Dermis microvascular lymphatic vessel endothelial cell (primary cell): ENCODE measurements around the gene PTPRE. TPM values are rescaled to one million over a fixed set of nuclear protein-coding genes. Genes with fewer than 3 reads are reported as not detected.

Experiments
- DNase-seq, 2 donors: peaks; one replicate each; pipeline versions ENCODE4 v3.0.0 to v3.0.0-alpha.2; 2010; ENCODE audit warnings: low read depth in 2 of 2
- total RNA-seq: library from RNA; depleted of rRNA; stranded (reverse); fragments of >200 nt; gene quantifications from 2 replicates; pipeline ENCODE4 v1.2.1, GENCODE V29; 2014

Gene PTPRE
- total RNA-seq, 1 donor from 2014 or later, result 117 TPM

DNA sequence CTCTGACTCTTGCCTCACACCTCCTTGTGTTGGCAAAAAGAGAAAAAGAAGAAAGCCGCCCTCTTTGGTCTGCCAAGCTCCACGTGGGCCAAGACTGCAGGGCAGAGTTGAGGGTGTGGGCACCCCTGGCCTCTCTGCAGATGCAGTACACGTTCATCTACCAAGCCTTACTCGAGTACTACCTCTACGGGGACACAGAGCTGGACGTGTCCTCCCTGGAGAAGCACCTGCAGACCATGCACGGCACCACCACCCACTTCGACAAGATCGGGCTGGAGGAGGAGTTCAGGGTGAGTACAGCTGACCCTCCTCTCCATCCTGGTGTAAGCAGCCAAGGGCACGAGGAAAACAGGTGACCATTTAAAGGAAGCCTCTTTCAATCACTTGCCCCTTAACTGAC lies 163.3 kb downstream of the PTPRE start:
- DNase-seq, result no peak

DNA sequence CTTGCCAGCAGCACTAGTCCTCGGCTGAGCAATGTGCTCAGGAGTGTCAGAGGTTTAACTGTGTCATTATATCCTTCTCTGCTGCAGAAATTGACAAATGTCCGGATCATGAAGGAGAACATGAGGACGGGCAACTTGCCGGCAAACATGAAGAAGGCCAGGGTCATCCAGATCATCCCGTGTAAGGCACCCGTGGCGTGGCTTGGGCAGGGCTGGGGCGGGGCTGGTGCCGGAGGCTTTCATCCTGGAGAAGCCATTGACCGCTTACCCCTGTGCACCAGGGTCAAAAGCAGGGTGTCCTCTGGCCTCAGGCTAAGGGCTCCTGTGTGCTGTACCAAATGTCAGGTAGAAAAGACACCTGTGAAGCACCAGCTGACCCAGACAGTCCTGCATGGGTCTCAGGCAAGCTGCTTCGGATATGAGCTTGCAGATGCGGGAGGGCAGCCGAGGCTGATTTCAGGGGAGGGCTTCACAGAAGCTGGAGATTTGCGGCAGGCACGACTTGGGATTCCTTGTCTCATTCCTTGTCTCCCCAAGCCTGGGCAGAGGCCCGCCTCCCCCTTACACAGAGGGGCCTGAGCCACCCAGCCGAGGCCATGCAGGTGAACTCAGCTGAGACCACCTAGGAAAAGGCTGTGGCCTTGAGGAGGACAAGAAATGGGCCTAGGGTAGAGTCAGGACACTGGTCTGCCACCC lies 164.0 kb downstream of the PTPRE start:
- DNase-seq, result no peak

DNA sequence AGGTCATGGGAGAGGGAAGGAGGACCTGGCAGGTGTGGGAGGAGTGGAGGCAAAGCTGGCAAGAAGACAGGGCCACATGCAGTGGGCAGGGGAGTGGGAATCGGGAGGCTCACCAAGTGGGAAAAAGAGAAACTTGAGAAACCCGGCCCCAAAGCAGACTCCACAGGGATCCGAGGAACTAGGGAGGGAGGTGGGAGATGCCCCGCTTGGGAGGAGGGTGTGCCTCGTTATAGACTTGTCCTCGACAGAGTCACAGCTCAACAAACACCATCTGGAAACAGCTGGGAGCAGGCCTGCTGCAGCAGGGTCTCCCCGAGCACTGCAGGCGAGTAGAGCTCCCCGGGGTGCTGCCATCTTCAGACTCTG lies 164.5 kb downstream of the PTPRE start:
- no peak for DNase-seq

DNA sequence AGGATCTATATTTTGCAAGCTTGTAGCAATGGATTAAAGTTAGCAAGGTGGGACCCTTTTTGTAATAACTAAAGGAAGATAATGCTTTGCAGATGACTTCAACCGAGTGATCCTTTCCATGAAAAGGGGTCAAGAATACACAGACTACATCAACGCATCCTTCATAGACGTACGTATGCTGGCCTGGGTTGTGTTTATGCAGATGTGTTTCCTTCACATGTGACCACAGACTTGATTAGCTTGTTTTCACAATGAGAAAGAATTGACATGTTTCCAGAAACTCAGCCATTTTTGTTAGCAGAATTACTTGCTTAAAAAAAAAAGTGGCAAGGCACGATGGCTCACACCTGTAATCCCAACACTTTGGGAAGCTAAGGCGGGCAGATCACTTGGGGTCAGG lies 165.1 kb downstream of the PTPRE start:
- DNase-seq, result peak in 1 of 2 donors; percentile 25

DNA sequence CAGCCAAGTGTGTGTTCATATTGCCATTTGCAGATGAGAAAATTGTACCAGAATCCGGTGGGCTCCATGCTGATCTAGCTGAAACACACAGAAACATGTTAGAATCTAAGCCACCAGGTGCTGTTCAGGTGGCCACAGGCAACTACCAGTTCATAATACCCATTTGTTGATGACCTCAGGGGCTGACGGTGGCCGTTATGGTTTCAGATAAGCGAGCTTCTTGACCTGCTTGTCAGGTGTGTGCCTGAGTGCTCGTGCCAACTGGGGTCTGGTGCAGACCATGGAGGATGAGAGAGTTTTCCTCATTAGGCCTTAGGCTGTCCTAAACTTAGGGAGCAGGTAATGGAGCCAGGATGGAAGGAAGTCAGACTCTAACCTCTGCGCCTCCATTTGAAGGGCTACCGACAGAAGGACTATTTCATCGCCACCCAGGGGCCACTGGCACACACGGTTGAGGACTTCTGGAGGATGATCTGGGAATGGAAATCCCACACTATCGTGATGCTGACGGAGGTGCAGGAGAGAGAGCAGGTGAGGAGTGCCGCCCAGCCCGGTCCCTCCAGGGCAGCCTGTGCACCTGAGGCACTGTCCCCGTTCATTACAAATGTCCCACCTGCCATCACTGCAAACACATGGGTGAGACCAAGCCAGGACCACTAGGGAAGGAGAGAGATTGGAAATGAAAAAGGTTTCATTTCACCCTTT lies 166.2 kb downstream of the PTPRE start:
- no peak for DNase-seq

DNA sequence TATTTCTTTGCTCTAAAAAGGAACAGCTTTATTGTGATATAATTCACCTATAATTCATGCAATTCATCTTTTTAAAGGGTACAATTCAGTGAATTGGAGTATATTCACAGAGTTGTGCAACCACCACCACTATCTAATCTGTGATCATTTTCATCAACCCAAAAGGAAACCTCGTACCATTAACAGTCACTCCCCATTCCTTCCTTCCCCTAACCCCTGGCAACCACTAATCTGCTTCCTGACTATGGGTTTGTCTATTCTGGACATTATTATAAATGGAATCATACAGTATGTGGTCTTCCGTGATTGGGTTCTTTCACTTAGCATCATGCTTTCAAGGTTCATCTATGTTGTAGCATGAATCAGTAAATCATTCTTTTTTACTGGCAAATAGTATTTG lies 167.0 kb downstream of the PTPRE start:
- DNase-seq, result peak in 1 of 2 donors; percentile 29

DNA sequence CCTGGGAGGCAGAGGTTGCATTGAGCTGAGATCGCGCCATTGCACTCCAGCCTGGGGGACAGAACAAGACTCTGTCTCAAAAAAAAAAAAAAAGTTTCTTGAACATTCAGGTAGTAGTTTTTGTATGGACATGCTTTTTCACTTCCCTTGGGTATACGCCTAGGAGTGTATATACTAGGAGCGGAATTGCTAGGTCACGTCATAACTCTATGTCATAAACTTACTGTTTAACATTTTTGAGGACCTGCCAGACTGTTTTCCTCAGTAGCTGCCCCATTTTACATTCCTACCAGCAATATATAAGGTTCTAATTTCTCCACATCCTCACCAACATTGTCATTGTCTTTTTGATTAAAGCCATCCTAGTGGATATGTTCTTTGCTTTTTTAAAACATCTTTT lies 167.7 kb downstream of the PTPRE start:
- DNase-seq, result no peak

DNA sequence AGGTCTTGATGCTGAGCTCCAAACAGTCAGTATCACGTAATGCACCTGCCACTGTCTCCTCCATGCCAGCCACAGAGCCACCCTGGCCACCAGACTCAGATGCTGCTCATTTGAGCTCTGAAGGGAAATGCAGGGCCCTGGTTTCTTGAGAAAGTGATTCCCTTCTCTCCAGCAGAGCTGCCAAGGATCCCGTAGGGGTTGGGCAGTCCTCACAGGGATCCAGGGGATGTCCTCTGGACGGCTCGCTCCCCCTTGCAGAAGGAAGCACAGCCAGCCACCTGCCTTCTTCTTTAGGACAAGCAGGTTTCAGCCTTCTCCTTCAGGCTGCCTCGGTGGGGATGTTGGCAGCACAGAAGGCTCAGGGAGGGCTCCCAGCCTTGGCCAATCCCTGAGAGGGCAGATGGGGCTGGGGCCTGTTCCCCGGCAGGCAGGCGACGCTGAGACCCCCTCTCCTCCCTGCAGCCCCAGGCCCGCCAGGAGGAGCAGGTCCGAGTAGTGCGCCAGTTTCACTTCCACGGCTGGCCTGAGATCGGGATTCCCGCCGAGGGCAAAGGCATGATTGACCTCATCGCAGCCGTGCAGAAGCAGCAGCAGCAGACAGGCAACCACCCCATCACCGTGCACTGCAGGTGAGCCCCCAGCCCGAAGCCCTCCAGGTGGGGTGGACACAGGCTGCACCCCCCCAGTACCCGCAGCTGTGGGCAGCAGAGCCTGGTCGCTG lies 170.4 kb downstream of the PTPRE start:
- no peak for DNase-seq

DNA sequence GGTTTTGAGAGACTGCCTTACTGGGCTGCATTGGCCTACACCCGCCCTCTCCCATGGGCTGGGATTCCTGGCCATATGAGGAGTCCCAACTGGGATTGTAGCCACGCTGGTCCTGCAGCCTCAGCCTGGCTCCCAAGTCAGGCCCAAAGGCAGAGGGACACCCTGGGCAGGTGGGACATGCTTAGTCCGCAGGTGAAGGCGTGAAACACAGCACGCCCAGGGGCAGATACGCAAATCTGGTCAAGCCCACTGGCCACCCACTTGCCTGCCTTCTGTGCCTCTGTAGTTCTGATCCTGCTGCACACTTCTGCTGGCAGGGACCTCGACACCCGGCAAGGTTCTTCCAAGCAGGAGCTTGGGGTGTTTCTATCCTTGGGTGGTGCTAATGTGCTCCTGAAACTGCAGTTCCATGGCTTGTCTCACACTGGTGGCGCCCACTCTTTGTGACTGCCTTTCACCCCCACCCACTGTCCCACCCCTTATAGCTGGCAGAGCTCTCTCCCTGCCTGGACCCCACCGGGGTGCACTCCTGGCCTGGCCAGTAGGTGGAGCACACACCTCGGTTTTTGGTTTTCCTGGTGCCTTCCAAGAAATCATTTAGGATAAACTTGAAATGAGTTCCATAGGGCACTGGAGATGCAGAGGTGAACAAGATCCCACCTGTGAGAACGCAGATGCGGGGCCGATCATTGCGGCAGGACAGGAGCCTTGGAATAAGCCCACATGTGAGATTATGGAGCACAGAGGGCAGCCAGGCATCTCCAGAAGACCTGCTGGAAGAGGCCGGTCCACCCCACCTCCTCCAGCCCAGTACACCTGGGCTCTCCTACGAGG lies 171.4 kb downstream of the PTPRE start:
- peak in 1 of 2 donors; percentile 32 for DNase-seq

DNA sequence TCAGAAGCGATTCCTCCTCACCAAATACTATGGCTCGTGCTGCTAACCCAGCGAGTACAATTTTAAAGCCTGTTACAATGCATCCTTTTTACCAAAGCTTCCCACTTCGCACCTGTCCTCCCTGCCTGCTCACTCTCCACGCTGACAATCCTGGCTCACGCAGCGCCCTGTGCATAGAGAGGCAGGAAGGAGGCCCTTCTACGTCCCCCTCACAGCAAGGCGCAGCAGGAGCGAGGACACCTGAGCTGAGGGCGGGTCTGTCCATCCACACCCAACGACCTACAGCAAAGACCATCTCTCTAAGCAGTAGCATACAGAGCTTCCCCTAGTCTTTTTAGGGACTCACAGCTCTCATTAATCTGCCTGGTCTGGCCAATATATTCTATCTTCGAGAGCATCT lies 173.3 kb downstream of the PTPRE start:
- DNase-seq, result no peak

DNA sequence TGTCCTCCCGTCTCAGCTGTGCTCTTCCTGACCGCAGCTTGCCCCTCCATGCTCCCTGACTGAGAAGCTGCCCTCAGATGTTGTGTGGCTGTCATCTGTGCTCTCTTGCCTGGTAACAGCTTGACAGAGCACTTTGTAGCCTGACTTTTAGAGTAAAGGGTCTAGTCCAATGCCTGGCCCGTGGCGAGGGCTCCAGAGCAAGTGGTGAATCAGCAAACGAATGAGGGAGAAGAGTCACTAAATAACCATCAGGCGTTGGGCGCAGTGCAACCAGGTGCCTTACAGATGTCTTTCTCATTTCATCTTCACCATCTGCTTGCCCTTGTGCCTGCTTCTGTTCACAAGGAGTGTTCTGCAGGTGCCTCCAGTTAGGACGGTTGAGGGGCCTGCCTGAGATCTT lies 173.7 kb downstream of the PTPRE start:
- no peak for DNase-seq

DNA sequence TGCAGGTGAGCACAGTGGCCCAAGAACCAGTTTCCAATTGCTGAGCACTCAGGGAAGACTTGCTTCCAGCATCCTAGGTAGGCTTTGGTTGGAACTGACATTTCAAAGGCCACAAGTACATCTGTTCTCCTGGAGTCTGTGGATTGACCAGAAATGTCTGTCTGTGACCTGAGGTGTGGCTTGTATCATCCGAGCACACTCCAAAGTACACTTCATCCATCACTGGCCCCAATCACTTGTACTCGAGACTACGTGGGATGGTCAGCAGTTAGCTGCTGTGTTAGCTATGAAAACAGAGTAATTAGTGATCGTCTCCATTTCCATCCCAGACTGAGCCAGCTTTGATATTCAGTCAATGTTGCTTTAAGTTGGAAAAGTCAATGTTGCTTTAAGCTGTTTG lies 174.3 kb downstream of the PTPRE start:
- DNase-seq, result no peak

DNA sequence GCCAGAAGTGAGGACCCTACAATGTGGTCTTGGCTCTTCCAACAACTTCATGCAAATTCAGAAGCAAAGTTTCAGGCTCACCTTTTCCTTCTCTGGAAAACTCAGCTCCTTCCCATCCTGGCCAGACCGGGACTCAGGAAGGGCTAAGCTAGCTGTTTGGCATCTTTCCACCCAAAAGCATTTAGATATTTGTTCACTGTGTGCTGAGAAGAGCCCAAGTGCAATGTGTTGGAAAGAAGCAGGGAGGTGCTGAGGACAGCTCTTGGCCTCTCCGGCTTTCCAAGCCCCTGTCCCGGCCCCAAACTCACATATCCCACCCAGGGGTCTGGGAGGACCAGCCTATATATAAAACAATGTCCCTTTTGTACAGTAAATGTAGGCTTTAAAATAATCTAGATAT lies 174.8 kb downstream of the PTPRE start:
- no peak for DNase-seq

DNA sequence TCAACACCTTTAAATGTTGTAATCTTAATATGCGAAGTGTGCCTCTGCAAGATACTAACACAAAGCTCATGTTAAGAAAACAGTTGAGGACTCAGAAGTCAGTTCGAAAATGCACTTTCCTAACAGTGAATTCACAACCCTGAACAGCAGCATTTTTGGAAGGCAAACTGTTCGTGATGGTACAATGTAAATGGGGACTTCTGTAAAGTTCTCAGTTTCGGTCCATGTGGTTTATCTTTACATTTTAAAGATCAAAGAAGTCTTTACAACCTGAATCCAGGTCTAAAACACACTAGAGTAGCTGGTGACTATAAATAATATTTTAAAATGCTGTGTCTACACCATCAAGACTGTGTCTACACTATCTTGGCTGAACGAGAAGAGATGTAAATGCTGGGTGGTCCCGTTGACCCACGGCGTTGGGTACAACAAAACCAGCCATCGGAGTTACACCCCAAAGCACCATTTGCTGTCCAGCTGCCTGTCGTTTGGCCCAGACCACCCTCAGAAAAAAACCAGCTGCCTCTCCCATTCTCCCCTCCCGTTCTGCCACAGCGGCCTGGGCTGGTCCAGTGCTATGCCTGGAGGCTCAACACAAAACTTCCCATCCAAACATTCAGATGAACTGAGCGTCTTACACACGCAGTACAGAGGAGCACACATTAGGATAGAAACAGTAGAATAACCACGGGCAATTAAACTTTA lies 176.4 kb downstream of the PTPRE start:
- no peak for DNase-seq

DNA sequence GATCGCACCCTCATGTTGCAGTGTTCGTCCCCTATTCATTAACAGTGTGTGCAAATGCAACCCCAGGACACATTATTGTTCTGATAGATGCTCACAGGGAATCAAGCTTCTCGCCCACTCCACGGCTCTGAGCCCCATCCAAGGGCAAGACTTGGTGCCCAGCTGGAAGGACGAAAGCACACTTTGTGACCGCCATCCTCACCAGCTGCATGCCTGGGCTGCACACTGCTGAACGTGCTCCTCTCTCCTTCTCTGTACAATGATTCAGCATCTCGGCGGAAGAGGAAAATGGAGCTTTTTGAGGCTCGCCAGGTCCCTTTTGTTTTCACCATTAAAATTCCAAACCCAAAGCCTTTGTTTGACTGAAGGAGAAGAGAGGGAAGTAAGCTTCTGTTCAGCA lies 177.5 kb downstream of the PTPRE start:
- no peak for DNase-seq

DNA sequence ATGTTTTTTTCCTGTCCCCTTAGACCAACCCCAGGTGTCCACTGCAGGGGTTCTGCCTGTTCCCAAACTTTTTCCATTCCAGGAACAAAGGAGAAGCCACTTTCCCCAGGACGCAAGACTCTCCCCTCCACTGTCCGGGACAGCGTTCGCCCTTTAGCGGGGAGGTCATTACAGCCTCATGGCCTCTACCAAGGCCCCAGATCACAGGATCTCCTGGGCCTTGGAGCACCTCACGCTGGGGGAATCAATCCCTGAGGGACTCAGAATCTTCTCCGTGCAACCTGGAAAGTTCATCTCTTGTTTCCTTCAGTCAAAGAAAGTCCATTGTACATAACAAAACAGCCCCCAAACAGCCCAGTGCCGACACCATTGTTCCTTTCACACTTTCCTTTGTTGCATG lies 178.1 kb downstream of the PTPRE start:
- DNase-seq, result no peak

DNA sequence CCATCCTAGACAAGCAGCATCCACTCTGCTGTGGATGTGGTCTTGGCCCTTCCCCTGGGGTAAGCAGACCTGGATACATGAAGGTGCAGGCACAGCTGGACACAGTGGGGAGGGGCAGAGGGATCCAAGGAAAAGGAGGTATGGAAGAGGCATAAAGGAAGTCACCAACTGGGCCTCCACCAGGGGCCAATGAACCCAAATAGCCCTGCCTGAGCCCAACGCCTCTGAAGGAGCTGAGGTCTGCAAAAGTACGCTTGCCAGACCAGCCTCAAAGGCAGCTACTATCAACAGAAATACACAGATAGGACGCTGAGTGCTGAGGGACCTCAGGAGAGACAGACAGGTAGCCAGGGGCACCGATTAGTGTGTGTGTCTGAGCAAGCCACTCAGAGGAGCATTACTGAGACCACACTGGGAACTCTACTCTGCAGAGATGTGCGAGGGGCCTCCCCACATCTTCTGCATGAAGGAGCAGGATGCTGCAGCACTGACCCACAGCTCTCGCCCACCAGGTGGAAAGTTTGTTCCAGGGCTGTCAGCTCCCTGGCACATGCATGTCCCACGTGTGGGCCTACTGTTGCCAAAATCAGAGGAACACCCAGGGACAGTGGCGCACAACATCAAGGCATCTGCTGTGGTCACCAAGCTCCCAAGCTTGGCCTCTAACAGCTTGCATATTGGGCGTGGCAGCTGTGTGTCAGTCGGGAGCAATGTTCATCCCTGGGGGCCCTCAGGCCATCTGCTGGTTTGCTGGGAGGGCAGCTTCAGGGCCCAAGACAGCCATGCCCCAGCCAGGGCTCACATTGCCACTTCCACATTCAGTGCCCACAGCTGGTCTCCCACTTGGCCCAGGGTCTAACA lies 179.3 kb downstream of the PTPRE start:
- peak in 1 of 2 donors; percentile 21 for DNase-seq

DNA sequence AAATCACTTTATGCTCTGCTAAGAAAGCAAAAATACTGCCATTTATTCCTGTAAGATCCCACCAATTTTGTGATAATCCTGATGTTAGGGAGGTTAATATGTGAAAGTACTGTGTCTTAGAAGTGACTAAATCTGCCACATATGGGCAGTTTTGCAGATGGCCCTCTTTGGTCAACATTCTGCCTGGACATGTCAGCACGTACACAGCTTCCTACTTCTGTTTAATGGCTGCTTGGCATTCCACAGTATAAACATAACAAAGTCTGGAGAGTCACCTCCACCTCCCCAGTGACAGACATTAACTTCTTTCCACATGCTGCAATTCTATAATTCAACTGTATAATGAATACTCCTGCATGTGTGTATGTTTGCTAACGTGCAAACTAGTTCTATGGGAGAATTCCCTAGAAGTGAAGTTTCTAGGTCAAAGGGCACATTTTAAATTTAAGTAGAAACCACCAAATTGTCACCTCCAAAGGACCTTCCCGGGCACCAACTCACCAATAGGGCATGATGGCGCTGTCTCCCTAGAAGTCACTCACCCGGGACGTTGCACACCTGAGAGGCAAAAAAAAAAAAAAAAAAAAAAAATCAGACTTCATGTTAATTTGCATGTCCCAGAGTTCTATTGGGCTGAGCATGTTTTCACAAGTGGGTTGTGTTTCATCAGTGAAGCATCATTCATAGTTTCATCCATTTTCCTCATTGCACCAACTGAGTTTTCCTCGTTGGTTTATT lies 180.4 kb downstream of the PTPRE start:
- DNase-seq, result peak in 1 of 2 donors; percentile 39

DNA sequence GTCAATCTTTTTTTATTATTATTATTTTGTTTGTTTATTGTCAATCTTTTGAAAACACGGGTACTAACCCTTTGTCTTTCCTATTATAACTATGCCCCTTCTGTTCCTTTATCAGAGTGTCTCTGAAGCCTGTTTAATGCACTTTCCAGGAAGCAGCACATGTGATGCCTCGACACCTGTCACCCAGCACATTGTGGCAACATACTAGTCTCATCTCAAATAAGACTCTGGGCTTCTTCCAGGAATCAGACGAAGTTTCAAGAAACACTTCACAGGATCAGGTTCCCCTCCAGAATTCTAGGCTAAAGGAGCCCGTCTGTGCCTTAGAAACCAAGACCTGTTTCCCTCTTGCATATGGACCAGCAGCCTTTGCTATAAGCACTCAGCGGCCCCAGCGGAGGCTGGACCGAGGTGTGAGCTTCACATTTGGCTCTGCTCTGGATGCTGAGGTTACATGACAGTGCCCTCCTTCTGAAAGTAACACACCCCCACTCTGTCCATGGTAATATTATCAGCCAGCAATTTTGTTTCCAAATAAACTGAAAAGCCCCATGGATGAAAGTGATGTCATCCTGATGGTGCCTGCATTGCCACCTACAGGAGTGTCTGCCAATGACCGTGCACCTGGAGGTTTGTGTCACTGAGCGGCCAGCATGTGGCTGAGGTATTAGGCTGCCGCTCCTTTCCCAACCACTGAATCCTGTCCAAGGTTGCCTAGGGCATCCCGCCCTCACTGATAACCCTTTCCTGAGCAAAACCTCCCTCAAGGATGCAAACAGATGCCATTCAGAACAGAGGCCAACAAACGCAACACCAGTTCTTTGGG lies 181.2 kb downstream of the PTPRE start:
- DNase-seq, result peak in 1 of 2 donors; percentile 45
